GDM1 (cell line): ENCODE results near the gene PREX1.
A peak's percentile ranks its signal among the peaks of the same experiment; 100 is the strongest.

Experiments used
- DNase-seq: peaks from one replicate; lab custom pipeline; 2025; lab: John Stamatoyannopoulos, UW

The PREX1 gene

GRCh38 chr20:48809673-48810072 is 18.1 kb downstream of the PREX1 start:
- no peak for DNase-seq

- DNase-seq: no peak
These were observed 19.3 kb downstream of the PREX1 start for GRCh38 chr20:48808382-48809034.

GRCh38 chr20:48807586-48808381 is 20.0 kb downstream of the PREX1 start:
- no peak for DNase-seq

- no peak for DNase-seq
These were observed 20.7 kb downstream of the PREX1 start for GRCh38 chr20:48807051-48807450.

- DNase-seq: no peak
These were observed 22.1 kb downstream of the PREX1 start for GRCh38 chr20:48805716-48806115.

- no peak for DNase-seq
These were observed 22.5 kb downstream of the PREX1 start for GRCh38 chr20:48805286-48805685.

GRCh38 chr20:48804300-48804980 is 23.4 kb downstream of the PREX1 start:
- DNase-seq: no peak

- DNase-seq: no peak
These were observed 24.4 kb downstream of the PREX1 start for GRCh38 chr20:48803176-48804053.

GRCh38 chr20:48802647-48803046 is 25.2 kb downstream of the PREX1 start:
- DNase-seq: no peak

GRCh38 chr20:48802216-48802615 is 25.6 kb downstream of the PREX1 start:
- no peak for DNase-seq

GRCh38 chr20:48801197-48801596 is 26.6 kb downstream of the PREX1 start:
- DNase-seq: no peak

- no peak for DNase-seq
These were observed 27.6 kb downstream of the PREX1 start for GRCh38 chr20:48800177-48800576.

- no peak for DNase-seq
These were observed 28.3 kb downstream of the PREX1 start for GRCh38 chr20:48799328-48800105.

GRCh38 chr20:48797850-48798747 is 29.7 kb downstream of the PREX1 start:
- DNase-seq: no peak

GRCh38 chr20:48797275-48797825 is 30.4 kb downstream of the PREX1 start:
- no peak for DNase-seq

- DNase-seq: no peak
These were observed 32.1 kb downstream of the PREX1 start for GRCh38 chr20:48795732-48796131.

GRCh38 chr20:48794816-48795457 is 32.9 kb downstream of the PREX1 start:
- DNase-seq: no peak

GRCh38 chr20:48794360-48794759 is 33.4 kb downstream of the PREX1 start:
- peak; percentile 19 for DNase-seq

GRCh38 chr20:48793776-48794175 is 34.0 kb downstream of the PREX1 start:
- DNase-seq: no peak
